Osteocyte (in vitro differentiated cells): Measurements from ENCODE around the gene HDAC4. TPM values are rescaled to one million over a fixed set of nuclear protein-coding genes. Genes with fewer than 3 reads are reported as not detected.

Source experiments
- DNase-seq: peaks from one replicate; pipeline ENCODE4 v3.0.0; 2021; ENCODE audit warnings: mixed read lengths; ENCODE audit not compliant: unreplicated experiment; ENCODE audit errors: extremely low spot score
- H3K27ac Mint-ChIP-seq: one replicate; pipeline ENCODE4 v1.8.0; 2021; ENCODE audit warnings: mild to moderate bottlenecking, mixed read lengths; ENCODE audit not compliant: unreplicated experiment
- H3K27me3 Mint-ChIP-seq: one replicate; pipeline ENCODE4 v1.8.0; 2021; ENCODE audit warnings: mixed read lengths; ENCODE audit not compliant: unreplicated experiment
- H3K36me3 Mint-ChIP-seq: one replicate; pipeline ENCODE4 v1.8.0; 2021; ENCODE audit warnings: mixed read lengths; ENCODE audit not compliant: unreplicated experiment
- H3K4me1 Mint-ChIP-seq: one replicate; pipeline ENCODE4 v1.8.0; 2021; ENCODE audit warnings: mixed read lengths; ENCODE audit not compliant: unreplicated experiment
- H3K4me3 Mint-ChIP-seq: one replicate; pipeline ENCODE4 v1.8.0; 2021; ENCODE audit warnings: mild to moderate bottlenecking, moderate library complexity, mixed read lengths; ENCODE audit not compliant: unreplicated experiment
- H3K9me3 Mint-ChIP-seq: one replicate; pipeline ENCODE4 v1.8.0; 2021; ENCODE audit warnings: mixed read lengths; ENCODE audit not compliant: unreplicated experiment
- total RNA-seq: library from RNA; stranded (reverse); gene quantifications from 2 replicates; pipeline ENCODE4 v1.2.1, GENCODE V29; 2021
- TF ChIP-seq, protein P1 (sequence below): fragments of 200-600 bp; sonication (generic); IDR thresholded peaks from 2 replicates; pipeline ENCODE4 v1.5.0; 2021; ENCODE audit warnings: antibody characterized with exemption, mild to moderate bottlenecking, moderate library complexity

Gene HDAC4
- total RNA-seq, 1 donor from 2014 or later = 30.3 TPM

- no peak for DNase-seq
- TF ChIP-seq, protein P1, sequence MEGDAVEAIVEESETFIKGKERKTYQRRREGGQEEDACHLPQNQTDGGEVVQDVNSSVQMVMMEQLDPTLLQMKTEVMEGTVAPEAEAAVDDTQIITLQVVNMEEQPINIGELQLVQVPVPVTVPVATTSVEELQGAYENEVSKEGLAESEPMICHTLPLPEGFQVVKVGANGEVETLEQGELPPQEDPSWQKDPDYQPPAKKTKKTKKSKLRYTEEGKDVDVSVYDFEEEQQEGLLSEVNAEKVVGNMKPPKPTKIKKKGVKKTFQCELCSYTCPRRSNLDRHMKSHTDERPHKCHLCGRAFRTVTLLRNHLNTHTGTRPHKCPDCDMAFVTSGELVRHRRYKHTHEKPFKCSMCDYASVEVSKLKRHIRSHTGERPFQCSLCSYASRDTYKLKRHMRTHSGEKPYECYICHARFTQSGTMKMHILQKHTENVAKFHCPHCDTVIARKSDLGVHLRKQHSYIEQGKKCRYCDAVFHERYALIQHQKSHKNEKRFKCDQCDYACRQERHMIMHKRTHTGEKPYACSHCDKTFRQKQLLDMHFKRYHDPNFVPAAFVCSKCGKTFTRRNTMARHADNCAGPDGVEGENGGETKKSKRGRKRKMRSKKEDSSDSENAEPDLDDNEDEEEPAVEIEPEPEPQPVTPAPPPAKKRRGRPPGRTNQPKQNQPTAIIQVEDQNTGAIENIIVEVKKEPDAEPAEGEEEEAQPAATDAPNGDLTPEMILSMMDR = no peak
- Mint-ChIP-seq H3K27me3 (no peaks in the 10 kb centered on the region), H3K36me3 (peaks cover 10% of the 10 kb centered on the region), H3K4me1 (peaks cover 21% of the 10 kb centered on the region), H3K27ac (no peak overlapping the region), H3K4me3 (no peak overlapping the region), H3K9me3 (peaks cover 19% of the 10 kb centered on the region)
Observed at GRCh38 chr2:239358062-239358754, 42.6 kb downstream of the HDAC4 start.

DNA sequence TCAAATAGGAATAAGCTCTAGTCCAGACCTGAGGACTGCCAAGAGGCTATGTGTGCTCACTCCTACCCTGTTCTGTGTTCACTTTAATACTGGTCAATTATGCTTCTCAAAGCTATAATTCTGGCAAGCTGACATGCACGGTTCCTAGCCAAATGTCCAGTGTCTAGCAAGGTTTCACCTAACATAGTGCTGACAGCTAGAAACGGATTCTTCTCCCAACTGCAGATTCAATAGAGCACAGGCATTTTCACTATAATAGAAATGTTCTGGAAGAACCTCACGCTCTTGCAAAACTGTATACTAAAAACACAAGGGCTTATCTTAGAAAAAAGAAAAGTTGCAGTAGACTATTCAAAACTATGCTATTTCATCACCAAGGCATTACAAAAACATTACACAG is 45.1 kb downstream of the HDAC4 start:
- peaks cover 16% of the 10 kb centered on the region for H3K4me1 Mint-ChIP-seq
- peak overlapping the region; percentile 3 for H3K27ac Mint-ChIP-seq
- DNase-seq = no peak

GRCh38 chr2:239355139-239355538 is 45.7 kb downstream of the HDAC4 start:
- Mint-ChIP-seq H3K4me3 (no peak overlapping the region), H3K27ac (peak overlapping the region; percentile 38), H3K4me1 (peaks cover 18% of the 10 kb centered on the region), H3K9me3 (peaks cover 19% of the 10 kb centered on the region), H3K36me3 (peaks cover 28% of the 10 kb centered on the region), H3K27me3 (no peaks in the 10 kb centered on the region)
- no peak for DNase-seq
- TF ChIP-seq, protein P1 = no peak

More for the DNA sequence above, 45.1 kb downstream of the HDAC4 start:
- Mint-ChIP-seq H3K36me3 (peaks cover 27% of the 10 kb centered on the region), H3K4me3 (no peak overlapping the region), H3K27me3 (no peaks in the 10 kb centered on the region), H3K9me3 (peaks cover 19% of the 10 kb centered on the region)
- TF ChIP-seq, protein P1 = no peak

- Mint-ChIP-seq H3K27ac (no peak overlapping the region), H3K4me3 (no peak overlapping the region), H3K9me3 (peaks cover 19% of the 10 kb centered on the region), H3K36me3 (peaks cover 28% of the 10 kb centered on the region), H3K4me1 (peaks cover 20% of the 10 kb centered on the region), H3K27me3 (no peaks in the 10 kb centered on the region)
- TF ChIP-seq, protein P1 = no peak
- DNase-seq = no peak
Observed at GRCh38 chr2:239354791-239355136, 46.1 kb downstream of the HDAC4 start.

DNA sequence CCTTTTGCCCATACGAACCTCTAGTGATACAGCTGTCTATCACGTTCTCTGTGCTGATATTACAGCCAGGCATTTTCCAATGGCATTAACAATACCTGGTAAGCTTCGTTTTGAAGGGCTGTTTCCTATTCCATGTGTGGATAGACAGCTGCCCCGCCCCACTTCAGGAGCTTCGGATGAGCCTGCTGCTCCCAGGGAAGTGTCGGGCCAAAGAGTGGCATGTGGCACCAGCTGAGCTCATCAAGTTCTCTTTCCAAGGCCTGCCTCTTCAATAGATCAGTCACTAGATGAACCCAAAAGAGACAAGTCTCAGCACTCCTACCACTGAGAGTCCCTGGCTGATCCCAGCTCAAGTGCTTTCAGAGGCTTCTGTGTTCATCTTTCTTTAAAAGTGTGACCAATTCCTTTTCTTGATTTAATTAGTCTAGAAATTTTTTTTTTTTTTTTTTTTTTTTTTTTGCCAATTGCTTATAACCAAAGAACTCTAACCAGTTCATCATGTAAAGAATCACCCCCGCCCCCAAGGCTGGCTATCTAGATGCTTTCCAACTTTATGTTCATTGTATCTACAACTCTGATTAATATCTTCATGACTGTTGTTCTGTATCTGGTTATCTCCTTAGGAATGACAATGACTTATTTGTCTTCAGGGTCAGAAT is 46.6 kb downstream of the HDAC4 start:
- H3K27ac Mint-ChIP-seq = peak overlapping the region; percentile 53
- peaks cover 33% of the 10 kb centered on the region for H3K36me3 Mint-ChIP-seq
- DNase-seq = no peak
- TF ChIP-seq, protein P1 = no peak
- H3K27me3 Mint-ChIP-seq = no peaks in the 10 kb centered on the region
- H3K4me3 Mint-ChIP-seq = no peak overlapping the region
- peaks cover 25% of the 10 kb centered on the region for H3K4me1 Mint-ChIP-seq
- peaks cover 19% of the 10 kb centered on the region for H3K9me3 Mint-ChIP-seq
